Dendritic cell treated with granulocyte-macrophage colony-stimulating factor and Interleukin-4, amounts not matched to agents 40 ng/mL and 50 ng/mL, for 4 days (primary cell): ENCODE data around the gene RBPJL.

ENCODE experiments used
- H3K27ac Mint-ChIP-seq: one replicate; pipeline ENCODE4 v1.8.0; 2022; ENCODE audit warnings: mild to moderate bottlenecking, mixed read lengths
- H3K27me3 Mint-ChIP-seq: one replicate; pipeline ENCODE4 v1.8.0; 2022; ENCODE audit warnings: mild to moderate bottlenecking, mixed read lengths
- H3K36me3 Mint-ChIP-seq: one replicate; pipeline ENCODE4 v1.8.0; 2022; ENCODE audit warnings: low read depth, mixed read lengths
- H3K4me1 Mint-ChIP-seq: one replicate; pipeline ENCODE4 v1.8.0; 2022; ENCODE audit warnings: low read depth, mixed read lengths
- H3K4me3 Mint-ChIP-seq: one replicate; pipeline ENCODE4 v1.8.0; 2022; ENCODE audit warnings: mild to moderate bottlenecking, moderate library complexity, mixed read lengths
- H3K9me3 Mint-ChIP-seq: one replicate; pipeline ENCODE4 v1.8.0; 2022; ENCODE audit warnings: mixed read lengths
- intact Hi-C: fragments of 100-400 bp; cut with micrococcal nuclease; formaldehyde crosslinking; loops from one replicate; pipeline ENCODE4 v1.15.0; 2022

The RBPJL gene

GRCh38 chr20:45306431-45306982 is at the start of gene RBPJL:
Gene RBPJL, plus strand, starts transcription at chr20:45306840. Its CDS starts 83 bp downstream, at chr20:45306923.
- Mint-ChIP-seq H3K27me3 (peaks cover 73% of the 10 kb centered on the region), H3K36me3 (no peaks in the 10 kb centered on the region), H3K4me1 (peaks cover 8% of the 10 kb centered on the region), H3K9me3 (no peaks in the 10 kb centered on the region), H3K27ac (no peak within 1 kb of the TSS), H3K4me3 (no peak within 1 kb of the TSS)
- intact Hi-C loops: no loop called here

GRCh38 chr20:45257161-45257560 is 49.5 kb upstream of the RBPJL start:
- Mint-ChIP-seq H3K4me3 (no peak overlapping the region), H3K9me3 (no peaks in the 10 kb centered on the region), H3K27me3 (no peaks in the 10 kb centered on the region), H3K27ac (no peak overlapping the region), H3K4me1 (peaks cover 33% of the 10 kb centered on the region), H3K36me3 (no peaks in the 10 kb centered on the region)
- intact Hi-C loops: no loop called here

DNA sequence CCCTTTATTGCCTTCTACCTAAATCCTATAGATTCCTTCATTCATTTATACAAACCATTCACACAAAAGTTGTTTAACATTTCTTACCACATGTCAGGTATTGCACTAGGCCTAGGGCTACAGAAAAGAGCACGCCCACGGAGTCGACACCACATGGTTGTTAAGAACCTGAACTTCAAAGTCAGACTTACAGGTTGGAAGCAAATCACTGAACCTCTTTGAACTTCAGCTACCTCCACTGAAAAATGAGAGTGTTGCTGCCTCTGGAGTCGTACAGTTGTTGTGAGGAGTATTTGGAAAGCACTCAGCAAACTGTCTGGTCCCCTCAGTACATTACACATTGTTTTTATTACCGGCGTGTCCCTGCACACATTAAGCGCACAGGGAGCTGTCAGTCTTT is 48.9 kb upstream of the RBPJL start:
- Mint-ChIP-seq H3K27me3 (peaks cover 2% of the 10 kb centered on the region), H3K4me3 (no peak overlapping the region), H3K27ac (no peak overlapping the region), H3K4me1 (peaks cover 31% of the 10 kb centered on the region), H3K36me3 (no peaks in the 10 kb centered on the region), H3K9me3 (no peaks in the 10 kb centered on the region)
- intact Hi-C loops: no loop called here

DNA sequence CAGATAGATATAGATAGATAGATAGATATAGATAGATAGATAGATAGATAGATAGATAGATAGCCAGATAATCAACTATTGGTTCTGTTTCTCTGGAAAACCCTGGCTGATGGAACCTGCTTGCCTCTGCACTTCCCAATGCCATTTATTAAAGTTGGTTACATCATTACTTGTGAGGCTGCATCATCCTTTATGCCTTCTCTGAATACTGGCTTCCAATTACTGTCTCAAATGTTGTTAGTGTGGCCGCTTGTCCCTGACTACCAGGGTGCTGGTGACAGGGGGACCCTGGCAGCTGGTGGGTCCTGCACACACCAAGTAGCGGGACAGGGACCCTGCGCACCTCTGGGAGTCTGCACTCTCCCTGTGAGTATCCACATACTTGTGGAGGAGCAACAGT is 48.4 kb upstream of the RBPJL start:
- Mint-ChIP-seq H3K4me1 (peaks cover 28% of the 10 kb centered on the region), H3K27ac (no peak overlapping the region), H3K27me3 (peaks cover 2% of the 10 kb centered on the region), H3K4me3 (no peak overlapping the region), H3K9me3 (no peaks in the 10 kb centered on the region), H3K36me3 (no peaks in the 10 kb centered on the region)
- intact Hi-C loops: no loop called here

DNA sequence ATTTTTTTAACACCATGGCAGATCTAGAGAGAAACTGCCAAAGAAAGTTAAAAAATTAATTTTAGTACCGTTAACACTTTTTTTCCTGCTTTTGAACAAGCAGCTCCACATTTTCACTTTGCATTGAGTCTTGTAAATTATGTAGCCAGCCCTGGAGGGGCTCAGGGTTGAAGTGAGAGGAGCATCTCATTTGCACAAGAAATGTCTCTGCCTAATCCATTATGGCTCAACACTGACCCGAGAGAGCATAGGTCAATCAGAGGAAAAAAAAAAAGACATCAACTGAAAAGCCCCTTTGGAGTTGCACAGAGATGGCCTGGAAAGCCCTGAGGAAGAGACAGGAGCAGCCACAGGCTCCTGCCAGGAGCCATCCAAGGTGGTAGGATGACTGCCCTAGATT is 48.0 kb upstream of the RBPJL start:
- Mint-ChIP-seq H3K9me3 (no peaks in the 10 kb centered on the region), H3K27ac (no peak overlapping the region), H3K4me1 (peaks cover 24% of the 10 kb centered on the region), H3K4me3 (no peak overlapping the region), H3K36me3 (no peaks in the 10 kb centered on the region), H3K27me3 (peaks cover 2% of the 10 kb centered on the region)
- intact Hi-C loops: no loop called here

DNA sequence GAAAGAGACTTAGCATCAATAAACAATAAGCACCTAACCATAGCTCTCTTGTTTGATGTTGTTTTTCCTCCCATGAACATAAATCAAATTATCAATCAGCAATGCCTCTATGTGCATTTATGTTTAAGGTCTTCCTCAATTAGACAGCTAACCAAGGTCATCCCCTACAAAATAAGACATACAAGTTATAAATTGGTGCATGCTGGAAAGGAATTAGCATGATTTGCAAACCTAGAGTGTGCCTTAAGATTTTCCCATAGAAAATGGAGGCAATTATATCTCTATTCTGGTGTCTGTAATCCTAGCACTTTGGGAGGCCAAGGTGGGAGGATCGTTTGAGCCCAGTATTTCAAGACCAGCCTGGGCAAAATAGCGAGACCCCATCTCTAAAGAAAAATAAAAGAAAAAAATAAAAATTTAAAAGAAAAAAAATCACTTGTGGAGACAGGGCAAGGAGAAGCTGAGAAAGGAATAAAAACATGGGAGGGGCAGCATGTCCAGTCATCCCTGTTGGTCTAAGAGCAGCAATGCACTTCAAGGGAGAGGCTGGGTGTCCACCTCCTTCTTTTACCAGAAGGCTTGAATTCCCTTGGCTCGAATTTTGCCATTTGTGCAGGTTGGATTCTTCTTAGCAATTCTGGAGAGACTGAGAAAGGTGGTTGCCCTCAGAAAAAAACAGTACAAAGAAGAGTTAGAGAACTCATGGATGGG is 42.9 kb upstream of the RBPJL start:
- intact Hi-C loops: no loop called here
- Mint-ChIP-seq H3K4me1 (no peaks in the 10 kb centered on the region), H3K36me3 (no peaks in the 10 kb centered on the region), H3K9me3 (no peaks in the 10 kb centered on the region), H3K27me3 (peaks cover 6% of the 10 kb centered on the region), H3K27ac (no peak overlapping the region), H3K4me3 (no peak overlapping the region)

GRCh38 chr20:45266977-45267376 is 39.7 kb upstream of the RBPJL start:
- Mint-ChIP-seq H3K4me1 (no peaks in the 10 kb centered on the region), H3K27me3 (peaks cover 15% of the 10 kb centered on the region), H3K27ac (no peak overlapping the region), H3K4me3 (no peak overlapping the region), H3K9me3 (no peaks in the 10 kb centered on the region), H3K36me3 (no peaks in the 10 kb centered on the region)
- intact Hi-C loops: no loop called here

DNA sequence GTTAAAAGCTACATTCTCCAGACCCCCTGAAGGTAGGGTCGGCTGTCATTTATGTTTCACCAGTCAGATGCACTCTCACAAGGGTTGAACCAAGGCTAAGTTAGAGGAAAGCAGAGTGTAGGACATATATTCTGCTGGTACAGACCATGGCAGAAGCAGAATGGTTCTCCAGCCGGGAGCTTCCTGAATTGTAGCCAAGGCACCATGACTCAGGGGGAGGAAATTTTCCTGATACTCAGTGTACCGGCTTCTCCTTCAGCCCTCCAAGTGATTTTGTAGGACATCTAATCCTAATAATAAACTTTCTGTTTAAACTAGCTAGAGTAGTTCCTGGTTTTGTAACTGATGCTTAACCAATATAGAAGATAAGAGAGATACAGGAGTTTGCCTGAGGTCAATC is 38.1 kb upstream of the RBPJL start:
- intact Hi-C loops: no loop called here
- Mint-ChIP-seq H3K4me1 (no peaks in the 10 kb centered on the region), H3K4me3 (no peak overlapping the region), H3K27ac (no peak overlapping the region), H3K27me3 (peaks cover 15% of the 10 kb centered on the region), H3K36me3 (no peaks in the 10 kb centered on the region), H3K9me3 (no peaks in the 10 kb centered on the region)

GRCh38 chr20:45269056-45269455 is 37.6 kb upstream of the RBPJL start:
- Mint-ChIP-seq H3K36me3 (no peaks in the 10 kb centered on the region), H3K27ac (no peak overlapping the region), H3K27me3 (peaks cover 14% of the 10 kb centered on the region), H3K9me3 (no peaks in the 10 kb centered on the region), H3K4me3 (no peak overlapping the region), H3K4me1 (no peaks in the 10 kb centered on the region)
- intact Hi-C loops: no loop called here

GRCh38 chr20:45269754-45270270 is 36.8 kb upstream of the RBPJL start:
- Mint-ChIP-seq H3K4me1 (no peaks in the 10 kb centered on the region), H3K27ac (no peak overlapping the region), H3K9me3 (no peaks in the 10 kb centered on the region), H3K36me3 (no peaks in the 10 kb centered on the region), H3K4me3 (no peak overlapping the region), H3K27me3 (peaks cover 14% of the 10 kb centered on the region)
- intact Hi-C loops: no loop called here

DNA sequence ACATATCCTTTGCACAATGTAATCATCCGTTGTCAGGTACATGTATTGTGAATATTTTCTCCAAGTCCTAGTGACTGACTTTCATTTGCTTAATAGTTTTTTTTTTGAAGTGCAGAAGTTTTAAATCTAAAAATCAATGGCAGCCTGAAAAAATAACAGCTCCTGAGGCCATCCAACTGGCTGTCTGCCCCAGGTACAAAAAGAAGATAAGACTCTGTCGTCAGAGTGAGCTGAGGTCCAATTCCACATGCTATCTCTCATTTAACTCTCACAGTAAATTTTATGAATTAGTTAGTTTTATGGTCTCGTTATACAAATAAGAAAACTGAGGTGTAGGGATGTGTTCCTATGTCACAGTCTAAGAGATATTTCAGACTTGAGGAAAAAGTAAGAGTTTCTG is 31.3 kb upstream of the RBPJL start:
- Mint-ChIP-seq H3K4me1 (peaks cover 4% of the 10 kb centered on the region), H3K27ac (no peak overlapping the region), H3K36me3 (no peaks in the 10 kb centered on the region), H3K4me3 (no peak overlapping the region), H3K9me3 (no peaks in the 10 kb centered on the region), H3K27me3 (peaks cover 13% of the 10 kb centered on the region)
- intact Hi-C loops: no loop called here

DNA sequence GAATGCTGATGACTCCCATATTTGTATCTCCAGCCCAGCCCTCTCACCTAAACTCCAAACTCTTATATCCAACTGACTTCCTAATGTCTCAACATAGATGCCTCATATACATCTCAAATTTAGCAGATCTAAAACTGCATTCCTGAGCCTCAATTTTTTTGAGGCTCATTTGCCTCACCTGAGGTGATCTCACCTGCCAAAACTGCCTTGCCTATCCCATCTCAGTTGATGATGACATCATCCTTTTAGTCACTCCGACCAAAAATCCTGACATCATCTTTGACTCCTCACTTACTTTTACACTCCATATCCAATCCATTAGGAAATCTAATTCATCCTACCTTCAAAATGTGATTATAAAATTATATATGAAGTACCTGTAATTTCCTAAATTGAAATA is 26.6 kb upstream of the RBPJL start:
- peaks cover 9% of the 10 kb centered on the region for H3K27me3 Mint-ChIP-seq
- no peak overlapping the region for H3K27ac Mint-ChIP-seq
- H3K4me3 Mint-ChIP-seq: no peak overlapping the region
- peaks cover 19% of the 10 kb centered on the region for H3K4me1 Mint-ChIP-seq
- H3K9me3 Mint-ChIP-seq: no peaks in the 10 kb centered on the region
- H3K36me3 Mint-ChIP-seq: no peaks in the 10 kb centered on the region
- intact Hi-C loops: no loop called here

- Mint-ChIP-seq H3K27me3 (peaks cover 12% of the 10 kb centered on the region), H3K9me3 (no peaks in the 10 kb centered on the region), H3K36me3 (no peaks in the 10 kb centered on the region)
Observed at GRCh38 chr20:45282700-45283550, 23.7 kb upstream of the RBPJL start.

DNA sequence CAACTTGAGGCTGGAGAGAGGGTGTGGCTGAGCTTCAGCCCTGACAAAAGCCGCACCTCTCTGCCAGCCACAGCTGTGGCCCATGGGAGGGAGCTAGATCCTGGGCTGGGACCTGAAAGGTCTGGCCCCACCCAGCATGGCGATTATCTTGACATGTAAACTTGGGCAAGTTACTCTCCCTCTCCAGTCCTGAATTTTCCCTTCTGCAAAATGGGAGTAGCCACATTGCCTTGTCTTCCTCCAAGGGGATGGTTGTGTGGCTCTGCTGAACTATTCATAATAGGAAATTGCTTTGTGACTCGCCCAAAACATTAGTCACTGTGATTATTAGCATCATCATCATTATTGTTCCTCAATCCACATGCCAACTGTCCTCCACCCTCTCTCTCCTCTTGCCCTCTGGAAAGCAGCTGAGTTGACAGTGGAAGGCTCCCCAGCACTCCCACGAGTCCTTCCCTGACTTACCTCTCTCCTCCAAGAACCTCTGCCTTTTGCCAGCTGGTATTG is 23.0 kb upstream of the RBPJL start:
- Mint-ChIP-seq H3K4me1 (peaks cover 19% of the 10 kb centered on the region), H3K4me3 (no peak overlapping the region), H3K9me3 (no peaks in the 10 kb centered on the region), H3K36me3 (no peaks in the 10 kb centered on the region), H3K27me3 (peaks cover 16% of the 10 kb centered on the region), H3K27ac (peak overlapping the region; percentile 21)
- intact Hi-C loops: no loop called here

More at GRCh38 chr20:45282700-45283550, 23.7 kb upstream of the RBPJL start:
- H3K27ac Mint-ChIP-seq: no peak overlapping the region
- H3K4me1 Mint-ChIP-seq: peaks cover 19% of the 10 kb centered on the region
- intact Hi-C loops: no loop called here
- H3K4me3 Mint-ChIP-seq: no peak overlapping the region
